ENCODE results near the gene MAP4K4.

The MAP4K4 gene

GRCh38 chr2:101868525-101868924, 171.0 kb downstream of the MAP4K4 start:
- DNase-seq (no peak), ATAC-seq (no peak)
- no peaks in the 10 kb centered on the region for H3K9me3 Mint-ChIP-seq
- H3K27ac Mint-ChIP-seq, result peak overlapping the region in 1 of 2 donors; percentile 85
- H3K4me3 Mint-ChIP-seq, result no peak overlapping the region
- H3K4me1 Mint-ChIP-seq, result no peaks in the 10 kb centered on the region
- no peaks in the 10 kb centered on the region for H3K27me3 Mint-ChIP-seq

GRCh38 chr2:101869527-101869926, 172.0 kb downstream of the MAP4K4 start:
- no peak overlapping the region for H3K4me3 Mint-ChIP-seq
- no peaks in the 10 kb centered on the region for H3K4me1 Mint-ChIP-seq
- ATAC-seq (no peak), DNase-seq (no peak)
- no peaks in the 10 kb centered on the region for H3K27me3 Mint-ChIP-seq
- no peaks in the 10 kb centered on the region for H3K9me3 Mint-ChIP-seq
- peak overlapping the region in 1 of 2 donors; percentile 14 for H3K27ac Mint-ChIP-seq

- no peak for DNase-seq
- peak overlapping the region; percentile 66 to 84 for H3K27ac Mint-ChIP-seq
Measured at GRCh38 chr2:101870444-101870843, 172.9 kb downstream of the MAP4K4 start.

GRCh38 chr2:101871480-101871879, 174.0 kb downstream of the MAP4K4 start:
- DNase-seq, result no peak
- Mint-ChIP-seq H3K4me1 (no peaks in the 10 kb centered on the region), H3K27ac (no peak overlapping the region), H3K27me3 (no peaks in the 10 kb centered on the region), H3K9me3 (no peaks in the 10 kb centered on the region), H3K4me3 (no peak overlapping the region)
- ATAC-seq, result no peak

More at GRCh38 chr2:101870444-101870843, 172.9 kb downstream of the MAP4K4 start:
- no peaks in the 10 kb centered on the region for H3K9me3 Mint-ChIP-seq
- H3K4me3 Mint-ChIP-seq, result no peak overlapping the region
- H3K4me1 Mint-ChIP-seq, result no peaks in the 10 kb centered on the region
- H3K27me3 Mint-ChIP-seq, result no peaks in the 10 kb centered on the region
- ATAC-seq, result no peak

- Mint-ChIP-seq H3K9me3 (no peaks in the 10 kb centered on the region), H3K4me1 (no peaks in the 10 kb centered on the region), H3K27me3 (no peaks in the 10 kb centered on the region), H3K27ac (peak overlapping the region in 1 of 2 donors; percentile 76), H3K4me3 (no peak overlapping the region)
- ATAC-seq, result no peak
- DNase-seq, result no peak
Measured at GRCh38 chr2:101872480-101872879, 175.0 kb downstream of the MAP4K4 start.

GRCh38 chr2:101873543-101873942, 176.0 kb downstream of the MAP4K4 start:
- no peak overlapping the region for H3K4me3 Mint-ChIP-seq
- H3K27me3 Mint-ChIP-seq, result no peaks in the 10 kb centered on the region

GRCh38 chr2:101874069-101874468, 176.6 kb downstream of the MAP4K4 start:
- Mint-ChIP-seq H3K27me3 (no peaks in the 10 kb centered on the region), H3K9me3 (no peaks in the 10 kb centered on the region)

More at GRCh38 chr2:101873543-101873942, 176.0 kb downstream of the MAP4K4 start:
- ATAC-seq, result no peak
- DNase-seq, result no peak
- no peak overlapping the region for H3K27ac Mint-ChIP-seq
- H3K4me1 Mint-ChIP-seq, result no peaks in the 10 kb centered on the region
- no peaks in the 10 kb centered on the region for H3K9me3 Mint-ChIP-seq

GRCh38 chr2:101879466-101879865, 182.0 kb downstream of the MAP4K4 start:
- no peaks in the 10 kb centered on the region for H3K4me1 Mint-ChIP-seq
- no peaks in the 10 kb centered on the region for H3K9me3 Mint-ChIP-seq
- DNase-seq, result no peak
- H3K27me3 Mint-ChIP-seq, result no peaks in the 10 kb centered on the region
- no peak overlapping the region for H3K4me3 Mint-ChIP-seq
- no peak for ATAC-seq
- H3K27ac Mint-ChIP-seq, result no peak overlapping the region

More at GRCh38 chr2:101874069-101874468, 176.6 kb downstream of the MAP4K4 start:
- ATAC-seq, result no peak
- Mint-ChIP-seq H3K27ac (no peak overlapping the region), H3K4me3 (no peak overlapping the region), H3K4me1 (no peaks in the 10 kb centered on the region)
- DNase-seq, result no peak

GRCh38 chr2:101881131-101881530, 183.6 kb downstream of the MAP4K4 start:
- H3K27ac Mint-ChIP-seq, result no peak overlapping the region
- H3K27me3 Mint-ChIP-seq, result no peaks in the 10 kb centered on the region
- H3K9me3 Mint-ChIP-seq, result no peaks in the 10 kb centered on the region
- no peak for DNase-seq
- H3K4me3 Mint-ChIP-seq, result no peak overlapping the region
- H3K4me1 Mint-ChIP-seq, result no peaks in the 10 kb centered on the region
- ATAC-seq, result no peak

- no peak for ATAC-seq
- no peak overlapping the region for H3K4me3 Mint-ChIP-seq
- no peaks in the 10 kb centered on the region for H3K27me3 Mint-ChIP-seq
- no peak for DNase-seq
- no peaks in the 10 kb centered on the region for H3K9me3 Mint-ChIP-seq
- H3K27ac Mint-ChIP-seq, result no peak overlapping the region
- H3K4me1 Mint-ChIP-seq, result no peaks in the 10 kb centered on the region
Measured at GRCh38 chr2:101882769-101883307, 185.3 kb downstream of the MAP4K4 start.

GRCh38 chr2:101883860-101884259, 186.4 kb downstream of the MAP4K4 start:
- peak; percentile 20 to 38 for DNase-seq
- no peak overlapping the region for H3K4me3 Mint-ChIP-seq
- no peak overlapping the region for H3K27ac Mint-ChIP-seq
- no peaks in the 10 kb centered on the region for H3K9me3 Mint-ChIP-seq
- no peaks in the 10 kb centered on the region for H3K27me3 Mint-ChIP-seq
- peak; percentile 79 for ATAC-seq
- no peaks in the 10 kb centered on the region for H3K4me1 Mint-ChIP-seq

- Mint-ChIP-seq H3K27me3 (no peaks in the 10 kb centered on the region), H3K27ac (peak overlapping the region in 1 of 2 donors; percentile 66), H3K4me1 (no peaks in the 10 kb centered on the region), H3K4me3 (no peak overlapping the region), H3K9me3 (no peaks in the 10 kb centered on the region)
- ATAC-seq (no peak), DNase-seq (no peak)
Measured at GRCh38 chr2:101884423-101884822, 186.9 kb downstream of the MAP4K4 start.

GRCh38 chr2:101887328-101887727, 189.8 kb downstream of the MAP4K4 start:
- no peaks in the 10 kb centered on the region for H3K27me3 Mint-ChIP-seq
- ATAC-seq (no peak), DNase-seq (no peak)
- no peak overlapping the region for H3K4me3 Mint-ChIP-seq
- peaks cover under 1% of the 10 kb centered on the region for H3K4me1 Mint-ChIP-seq
- H3K27ac Mint-ChIP-seq, result no peak overlapping the region
- H3K9me3 Mint-ChIP-seq, result no peaks in the 10 kb centered on the region

- no peak for ATAC-seq
- no peak for DNase-seq
- H3K4me3 Mint-ChIP-seq, result no peak overlapping the region
- H3K27ac Mint-ChIP-seq, result peak overlapping the region in 1 of 2 donors; percentile 45
- H3K9me3 Mint-ChIP-seq, result no peaks in the 10 kb centered on the region
- peaks cover 9% of the 10 kb centered on the region for H3K4me1 Mint-ChIP-seq
- H3K27me3 Mint-ChIP-seq, result no peaks in the 10 kb centered on the region
Measured at GRCh38 chr2:101889460-101890098, 192.1 kb downstream of the MAP4K4 start.

- no peak overlapping the region for H3K4me3 Mint-ChIP-seq
- no peaks in the 10 kb centered on the region for H3K9me3 Mint-ChIP-seq
- ATAC-seq (no peak), DNase-seq (no peak)
- H3K4me1 Mint-ChIP-seq, result peaks cover 9% of the 10 kb centered on the region
- no peaks in the 10 kb centered on the region for H3K27me3 Mint-ChIP-seq
- H3K27ac Mint-ChIP-seq, result peak overlapping the region in 1 of 2 donors; percentile 83
Measured at GRCh38 chr2:101892377-101892776, 194.9 kb downstream of the MAP4K4 start.

GRCh38 chr2:101893681-101894381, 196.3 kb downstream of the MAP4K4 start:
- no peak overlapping the region for H3K4me3 Mint-ChIP-seq
- no peak for ATAC-seq
- H3K27me3 Mint-ChIP-seq, result no peaks in the 10 kb centered on the region
- H3K27ac Mint-ChIP-seq, result no peak overlapping the region
- peaks cover 9% of the 10 kb centered on the region for H3K4me1 Mint-ChIP-seq
- no peak for DNase-seq
- peaks cover 0 to 10% of the 10 kb centered on the region in 2 donors for H3K9me3 Mint-ChIP-seq

Measured in stimulated activated naive CD8-positive, alpha-beta T cell treated with anti-CD3 and anti-CD28 coated beads, Interleukin-15, amount 100 ng/mL, for 72 hours (primary cell).